HG02870 (cell line): Measurements from ENCODE around the gene BTBD19.
A peak's percentile ranks its signal among the peaks of the same experiment; 100 is the strongest.
"Not testable (repeated sequence)": the region's sequence is repeated elsewhere in the genome, so short reads cannot be mapped to it uniquely, and the experiment has no call there.

Experiments used
- ATAC-seq: cut with Tn5 transposase; IDR thresholded peaks from one replicate; pipeline ENCODE4 v1.9.1; 2021; ENCODE audit warnings: mild to moderate bottlenecking, moderate library complexity; ENCODE audit not compliant: unreplicated experiment

BTBD19 gene, protein sequence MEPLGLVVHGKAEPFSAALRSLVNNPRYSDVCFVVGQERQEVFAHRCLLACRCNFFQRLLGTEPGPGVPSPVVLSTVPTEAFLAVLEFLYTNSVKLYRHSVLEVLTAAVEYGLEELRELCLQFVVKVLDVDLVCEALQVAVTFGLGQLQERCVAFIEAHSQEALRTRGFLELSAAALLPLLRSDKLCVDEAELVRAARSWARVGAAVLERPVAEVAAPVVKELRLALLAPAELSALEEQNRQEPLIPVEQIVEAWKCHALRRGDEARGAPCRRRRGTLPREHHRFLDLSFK

DNA sequence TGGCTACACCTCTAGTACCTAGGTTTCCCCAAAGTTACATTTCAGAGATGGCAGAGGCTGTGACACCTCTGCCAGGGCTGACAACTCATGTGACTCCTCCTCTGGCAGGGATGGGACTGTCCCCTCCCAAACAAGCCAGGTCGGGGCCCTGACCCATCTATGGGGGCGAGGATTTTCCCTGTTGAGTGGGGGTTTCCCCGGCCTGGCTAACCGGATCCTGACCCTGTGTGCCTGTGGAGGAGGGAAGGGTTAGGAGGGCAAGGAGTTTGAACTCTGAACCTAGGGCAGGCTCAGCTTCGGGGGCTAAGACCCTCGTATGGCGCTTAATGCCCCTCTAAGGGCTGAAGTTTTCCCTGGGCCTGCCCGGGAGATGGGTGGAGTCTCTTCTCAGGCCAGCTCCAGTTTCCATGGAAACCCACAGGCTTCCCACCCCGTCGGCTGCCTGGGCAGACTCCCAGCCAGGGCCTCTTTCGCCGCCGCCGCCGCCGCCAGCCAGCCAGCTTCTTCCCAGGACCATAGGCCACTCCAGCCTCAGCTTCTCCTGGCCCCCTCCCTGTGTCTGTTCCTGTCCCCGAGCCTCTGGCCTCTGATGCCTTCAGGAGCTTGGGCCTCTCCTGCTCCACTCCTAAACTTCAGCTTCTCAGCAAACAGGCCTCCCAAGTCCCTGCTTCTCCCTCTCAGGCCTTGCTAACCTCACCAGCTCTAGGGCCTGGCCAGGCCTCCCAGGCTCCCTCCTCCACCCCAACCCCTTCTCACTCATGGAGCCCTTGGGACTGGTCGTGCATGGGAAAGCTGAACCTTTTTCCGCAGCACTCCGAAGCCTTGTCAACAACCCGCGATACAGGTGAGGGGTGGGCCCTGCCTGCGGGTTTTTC, at the start of gene BTBD19:
Gene BTBD19 (plus strand): TSS at position 461 of the 875 bp plus-strand sequence. CDS start 298 bp downstream, at position 759.
- no peak for ATAC-seq

DNA sequence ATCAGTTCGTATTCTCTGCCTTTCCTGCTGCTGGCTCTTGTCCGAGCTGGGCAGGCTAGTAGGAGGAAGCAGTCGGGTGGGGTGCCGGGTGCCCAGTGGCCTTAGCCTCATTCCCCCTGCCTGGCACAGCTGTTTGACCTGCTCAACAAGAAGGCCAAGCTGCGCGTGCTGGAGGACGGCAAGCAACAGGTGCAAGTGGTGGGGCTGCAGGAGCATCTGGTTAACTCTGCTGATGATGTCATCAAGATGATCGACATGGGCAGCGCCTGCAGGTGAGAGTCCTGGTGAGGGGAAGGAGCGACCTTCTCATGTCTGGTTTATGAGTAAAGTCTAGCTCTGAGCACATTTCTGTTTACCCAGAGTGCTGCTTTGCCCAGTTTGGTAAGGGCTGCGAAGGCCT, 49.2 kb upstream of the BTBD19 start:
- ATAC-seq = no peak

GRCh38 chr1:44760876-44761275, 47.4 kb upstream of the BTBD19 start:
- ATAC-seq = no peak

DNA sequence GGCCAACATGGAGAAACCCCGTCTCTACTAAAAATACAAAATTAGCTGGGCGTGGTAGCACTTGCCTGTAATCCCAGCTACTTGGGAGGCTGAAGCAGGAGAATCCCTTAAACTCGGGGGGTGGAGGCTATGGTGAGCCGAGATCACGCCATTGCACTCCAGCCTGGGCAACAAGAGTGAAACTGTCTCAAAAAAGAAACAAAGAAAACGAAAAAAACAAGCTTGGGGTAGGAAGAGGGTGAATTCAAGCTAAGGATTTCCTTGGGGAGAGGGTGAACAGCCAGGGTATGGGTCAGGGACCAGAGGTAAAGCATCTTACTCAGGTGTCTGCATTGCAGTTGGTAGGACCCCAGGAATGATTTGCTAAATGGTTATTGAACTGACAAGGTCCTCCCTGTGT, 41.9 kb upstream of the BTBD19 start:
- ATAC-seq = not testable (repeated sequence)

- ATAC-seq = peak; percentile 61
Observed at GRCh38 chr1:44775078-44775929, 33.0 kb upstream of the BTBD19 start, which contains the start of gene RPS8. RPS8 (plus strand) TSS chr1:44775540; CDS start chr1:44775597, 57 bp downstream.

- peak; percentile 3 for ATAC-seq
Observed at GRCh38 chr1:44775930-44776729, 32.2 kb upstream of the BTBD19 start.

GRCh38 chr1:44776730-44777068, 31.6 kb upstream of the BTBD19 start:
- ATAC-seq = no peak

DNA sequence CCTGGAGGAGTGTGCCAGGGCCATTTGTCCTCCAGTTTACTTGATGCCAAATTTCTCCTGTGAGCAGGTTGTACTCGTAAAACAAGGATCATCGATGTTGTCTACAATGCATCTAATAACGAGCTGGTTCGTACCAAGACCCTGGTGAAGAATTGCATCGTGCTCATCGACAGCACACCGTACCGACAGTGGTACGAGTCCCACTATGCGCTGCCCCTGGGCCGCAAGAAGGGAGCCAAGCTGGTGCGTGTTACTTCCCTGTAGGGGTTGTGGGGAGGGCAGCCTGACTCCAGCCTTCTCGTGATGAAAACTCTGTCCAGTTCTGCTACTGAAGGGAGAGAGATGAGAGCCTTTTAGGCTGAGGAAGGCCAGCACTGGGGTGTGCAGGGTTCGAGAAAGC, 30.8 kb upstream of the BTBD19 start:
- no peak for ATAC-seq

DNA sequence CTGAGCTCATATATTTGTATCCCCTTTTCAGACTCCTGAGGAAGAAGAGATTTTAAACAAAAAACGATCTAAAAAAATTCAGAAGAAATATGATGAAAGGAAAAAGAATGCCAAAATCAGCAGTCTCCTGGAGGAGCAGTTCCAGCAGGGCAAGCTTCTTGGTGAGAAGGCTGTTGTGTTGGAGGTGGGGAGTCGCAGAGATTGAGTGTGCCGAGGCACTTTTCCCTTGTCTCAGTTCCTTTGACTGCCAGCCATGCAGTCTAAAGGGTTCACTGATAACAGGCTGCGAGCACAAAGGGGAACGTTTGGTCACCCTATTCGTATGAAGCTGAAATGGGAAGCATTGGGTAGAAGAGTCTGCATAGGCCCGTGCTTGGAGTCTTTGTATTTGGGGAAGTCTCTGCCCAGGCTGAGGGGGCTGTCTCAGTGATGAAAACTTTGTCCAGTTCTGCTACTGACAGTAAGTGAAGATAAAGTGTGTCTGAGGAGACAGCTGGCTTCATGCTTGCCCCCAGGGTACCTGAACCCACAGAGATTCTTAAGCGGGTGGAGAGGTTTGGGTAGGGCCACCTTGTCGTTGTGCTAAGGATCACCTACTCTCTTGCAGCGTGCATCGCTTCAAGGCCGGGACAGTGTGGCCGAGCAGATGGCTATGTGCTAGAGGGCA, 30.2 kb upstream of the BTBD19 start:
- no peak for ATAC-seq

- no peak for ATAC-seq
Observed at GRCh38 chr1:44778705-44779576, 29.4 kb upstream of the BTBD19 start.

DNA sequence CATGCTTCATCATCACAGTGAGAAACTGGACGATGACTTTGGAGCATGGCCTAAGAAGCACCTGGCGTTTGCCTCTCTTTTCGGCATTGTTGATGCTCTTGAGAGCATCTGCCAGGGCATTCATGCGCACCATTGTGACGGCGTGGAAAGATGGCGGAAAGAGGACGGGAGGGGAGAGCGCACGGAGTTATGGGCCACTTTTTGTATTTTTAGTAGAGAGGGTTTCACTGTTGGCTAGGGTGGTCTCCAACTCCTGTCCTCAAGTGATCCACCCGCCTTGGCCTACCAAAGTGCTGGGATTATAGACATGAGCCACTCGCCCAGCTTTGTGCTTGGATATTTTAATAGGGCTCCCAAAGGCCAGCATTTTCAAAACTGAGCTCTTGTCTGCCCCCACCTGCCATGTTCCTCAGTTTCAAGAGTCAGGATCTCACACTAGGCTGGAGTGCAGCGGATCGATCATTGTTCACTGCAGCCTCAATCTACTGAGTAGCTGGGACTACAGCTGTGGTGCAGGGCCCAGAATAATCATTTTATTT, 27.7 kb upstream of the BTBD19 start:
- ATAC-seq = no peak

DNA sequence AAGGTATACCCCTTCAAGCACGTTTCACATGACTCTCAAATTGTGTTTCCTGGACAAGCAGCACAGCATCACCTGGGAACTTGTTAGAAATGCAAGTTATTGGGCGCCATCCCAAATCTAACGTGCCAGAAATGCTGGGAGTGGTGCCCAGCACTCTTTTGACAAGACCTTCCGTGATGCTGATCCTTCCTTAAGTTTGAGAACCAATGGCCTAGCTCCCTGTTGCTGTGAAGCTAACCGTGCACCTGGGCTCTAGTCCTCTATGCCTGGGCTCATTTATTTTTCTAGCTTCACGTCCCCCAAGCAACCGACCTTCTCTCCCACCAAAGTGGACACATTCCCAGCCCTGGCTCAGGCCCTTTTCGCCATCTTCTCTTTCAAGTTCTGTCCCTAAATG, 24.6 kb upstream of the BTBD19 start:
- ATAC-seq = no peak

GRCh38 chr1:44784094-44785028, 24.0 kb upstream of the BTBD19 start:
- no peak for ATAC-seq

DNA sequence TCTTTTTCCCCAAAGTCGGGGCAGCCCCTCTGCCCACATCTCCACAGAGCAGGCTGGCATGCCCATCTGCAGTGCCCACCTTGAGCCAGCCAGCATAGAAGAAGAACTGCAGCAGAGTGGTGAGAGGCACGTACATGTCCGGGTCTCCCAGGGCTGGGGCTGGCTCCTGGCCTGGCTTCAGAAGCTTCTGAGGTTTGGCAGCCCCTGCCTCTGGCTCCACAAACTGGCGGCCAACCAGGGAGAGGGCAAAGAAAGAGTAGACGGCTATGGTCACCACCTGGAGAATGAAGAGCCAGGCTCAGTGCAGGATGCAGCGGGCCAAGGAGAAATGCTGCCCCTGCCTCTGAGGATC, 23.3 kb upstream of the BTBD19 start:
- ATAC-seq = no peak

- no peak for ATAC-seq
Observed at GRCh38 chr1:44785501-44786137, 22.7 kb upstream of the BTBD19 start.

GRCh38 chr1:44786138-44786840, 22.0 kb upstream of the BTBD19 start:
- ATAC-seq = peak; percentile 38
